HepG2 (cell line): ENCODE data around the gene DUSP16. TPM values are rescaled to one million over a fixed set of nuclear protein-coding genes. Genes with fewer than 3 reads are reported as not detected.

Source experiments
- ARID3A ChIP-seq: IDR thresholded peaks from 2 replicates; pipeline ENCODE4 v1.6.1; 2012; ENCODE audit warnings: low read depth, low read length, improper control_type of control experiment
- BRCA1 ChIP-seq: sonication (generic); formaldehyde crosslinking; IDR thresholded peaks from 2 replicates; pipeline ENCODE4 v1.4.0; 2020; ENCODE audit warnings: missing genetic modification reagents
- ELF4 ChIP-seq: sonication (generic); formaldehyde crosslinking; IDR thresholded peaks from 2 replicates; pipeline ENCODE4 v1.5.0; 2020; ENCODE audit warnings: missing genetic modification reagents, mild to moderate bottlenecking, moderate library complexity, borderline replicate concordance
- HNRNPH1 ChIP-seq: fragments of 200-400 bp; formaldehyde crosslinking; optimal IDR thresholded peaks from 2 replicates; pipeline ENCODE3; 2017; ENCODE audit warnings: mild to moderate bottlenecking, low read depth, low read length
- TCF12 ChIP-seq, 2 experiments: fragments of 450-650 bp in 1 of 2; sonication (generic) in 1 of 2; formaldehyde crosslinking in 1 of 2; IDR thresholded peaks; 2 replicates each; pipeline versions ENCODE4 v1.6.1 to v1.8.0; 2017 to 2022; ENCODE audit warnings: antibody characterized with exemption in 1 of 2, mild to moderate bottlenecking in 1 of 2, missing genetic modification reagents in 1 of 2, moderate library complexity in 1 of 2
- ZBED4 ChIP-seq: sonication (generic); formaldehyde crosslinking; IDR thresholded peaks from 2 replicates; pipeline ENCODE4 v1.4.0; 2020; ENCODE audit warnings: missing genetic modification reagents, borderline replicate concordance
- ZC3H4 ChIP-seq: sonication (generic); formaldehyde crosslinking; IDR thresholded peaks from 2 replicates; pipeline ENCODE4 v1.4.0; 2020; ENCODE audit warnings: missing genetic modification reagents, borderline replicate concordance
- ZFP37 ChIP-seq: sonication (generic); formaldehyde crosslinking; IDR thresholded peaks from 2 replicates; pipeline ENCODE4 v1.4.0; 2020; ENCODE audit warnings: missing genetic modification reagents, borderline replicate concordance
- ZNF484 ChIP-seq: sonication (generic); formaldehyde crosslinking; IDR thresholded peaks from 2 replicates; pipeline ENCODE4 v1.5.1; 2020; ENCODE audit warnings: mild to moderate bottlenecking, low read depth, missing genetic modification reagents, borderline replicate concordance
- ZNF784 ChIP-seq: sonication (generic); formaldehyde crosslinking; IDR thresholded peaks from 2 replicates; pipeline ENCODE4 v1.5.1; 2020; ENCODE audit warnings: missing genetic modification reagents, mild to moderate bottlenecking, borderline replicate concordance
- ZNF83 ChIP-seq: sonication (generic); formaldehyde crosslinking; IDR thresholded peaks from 2 replicates; pipeline ENCODE4 v1.4.0; 2020; ENCODE audit warnings: missing genetic modification reagents, mild to moderate bottlenecking, borderline replicate concordance
- polyA plus RNA-seq, 8 experiments: library from polyadenylated mRNA; depleted of rRNA in 3 of 8; stranded (reverse) in 7 of 8; unstranded in 1 of 8; fragments of >200 nt; fragmentation: Illumina TruSeq in 4 of 8; extraction: Trizol in 4 of 8; gene quantifications; 2 replicates each; pipeline versions ENCODE4 v1.2.1 to v1.2.3, GENCODE V29; 2011 to 2016; ENCODE audit warnings: low read depth in 4 of 8, missing spikeins in 1 of 8, mixed read lengths in 1 of 8; ENCODE audit not compliant: insufficient read depth in 1 of 8
- total RNA-seq, 5 experiments: library from RNA; depleted of rRNA; stranded (reverse); fragments of >200 nt; fragmentation: Illumina TruSeq; extraction: Trizol; gene quantifications; 2 replicates each; pipeline ENCODE4 v1.2.3, GENCODE V29; 2016; ENCODE audit warnings: low read depth in 1 of 5
- TF ChIP-seq, protein P1 (sequence below): sonication (generic); formaldehyde crosslinking; IDR thresholded peaks from 2 replicates; pipeline ENCODE4 v1.5.0; 2020; ENCODE audit warnings: mild to moderate bottlenecking, missing genetic modification reagents, moderate library complexity

The DUSP16 gene
- total and polyA plus RNA-seq, 2 of the 13 experiments (the other 11 are each of a cell fraction or from before 2014, with no cell fraction given), result 45.7 to 46.6 TPM

DNA sequence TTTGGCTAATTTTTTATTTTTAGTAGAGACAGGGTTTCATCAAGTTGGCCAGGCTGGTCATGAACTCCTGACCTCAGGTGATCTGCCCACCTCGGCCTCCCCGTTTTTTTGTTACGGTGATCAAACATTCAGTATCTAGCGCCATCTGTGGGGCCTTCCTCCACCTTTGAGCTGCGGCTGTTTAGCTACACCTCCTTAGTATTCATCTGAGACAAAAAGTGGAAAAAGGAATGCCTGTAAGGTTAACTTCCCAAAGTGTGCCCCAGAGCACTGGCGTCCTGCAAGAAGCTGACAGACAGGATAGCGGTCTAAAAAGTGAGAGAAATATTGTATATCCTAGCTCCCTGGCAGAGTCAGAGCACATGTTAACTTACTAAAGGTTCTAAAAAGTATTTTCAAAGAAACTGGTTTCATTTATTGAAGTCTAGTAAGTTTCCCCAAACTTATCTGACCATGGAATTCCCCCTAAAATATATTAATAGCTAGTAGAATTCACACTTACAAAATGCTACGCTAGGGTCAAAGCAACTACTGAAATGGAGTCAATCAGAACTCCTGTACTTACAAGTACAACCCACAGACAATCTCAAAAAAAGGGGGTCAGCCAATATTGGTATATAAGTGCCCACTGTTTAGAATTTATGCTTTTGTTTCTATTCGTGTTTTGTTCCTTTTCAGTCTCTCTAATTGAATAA lies 59.1 kb downstream of the DUSP16 start (continued):
- TF ChIP-seq, protein P1, sequence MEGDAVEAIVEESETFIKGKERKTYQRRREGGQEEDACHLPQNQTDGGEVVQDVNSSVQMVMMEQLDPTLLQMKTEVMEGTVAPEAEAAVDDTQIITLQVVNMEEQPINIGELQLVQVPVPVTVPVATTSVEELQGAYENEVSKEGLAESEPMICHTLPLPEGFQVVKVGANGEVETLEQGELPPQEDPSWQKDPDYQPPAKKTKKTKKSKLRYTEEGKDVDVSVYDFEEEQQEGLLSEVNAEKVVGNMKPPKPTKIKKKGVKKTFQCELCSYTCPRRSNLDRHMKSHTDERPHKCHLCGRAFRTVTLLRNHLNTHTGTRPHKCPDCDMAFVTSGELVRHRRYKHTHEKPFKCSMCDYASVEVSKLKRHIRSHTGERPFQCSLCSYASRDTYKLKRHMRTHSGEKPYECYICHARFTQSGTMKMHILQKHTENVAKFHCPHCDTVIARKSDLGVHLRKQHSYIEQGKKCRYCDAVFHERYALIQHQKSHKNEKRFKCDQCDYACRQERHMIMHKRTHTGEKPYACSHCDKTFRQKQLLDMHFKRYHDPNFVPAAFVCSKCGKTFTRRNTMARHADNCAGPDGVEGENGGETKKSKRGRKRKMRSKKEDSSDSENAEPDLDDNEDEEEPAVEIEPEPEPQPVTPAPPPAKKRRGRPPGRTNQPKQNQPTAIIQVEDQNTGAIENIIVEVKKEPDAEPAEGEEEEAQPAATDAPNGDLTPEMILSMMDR, result 0 out of 2 replicates have a peak, but pooled peaks have one; percentile 18
- TF ChIP-seq ZC3H4 (CRISPR knock-in tag) (no peak), TCF12 (IDR thresholded peaks at IDR 0.05) (no peak), TCF12 (CRISPR knock-in tag; IDR thresholded peaks at IDR 0.05) (no peak), ZNF784 (CRISPR knock-in tag) (no peak), HNRNPH1 (no peak), ZFP37 (CRISPR knock-in tag) (no peak), ZNF484 (CRISPR knock-in tag) (no peak), ARID3A (no peak), ZNF83 (CRISPR knock-in tag) (no peak), ZBED4 (CRISPR knock-in tag) (no peak), BRCA1 (no peak), ELF4 (CRISPR knock-in tag) (no peak)
